GM18519 (cell line): ENCODE results near the gene LRBA.
"Not testable (repeated sequence)": the region's sequence is repeated elsewhere in the genome, so short reads cannot be mapped to it uniquely, and the experiment has no call there.

Experiments used
- ATAC-seq: cut with Tn5 transposase; IDR thresholded peaks from one replicate; pipeline ENCODE4 v1.9.1; 2021; ENCODE audit warnings: mild to moderate bottlenecking, moderate library complexity; ENCODE audit not compliant: unreplicated experiment, low FRiP score

LRBA gene

GRCh38 chr4:150540959-150541360, 474.1 kb downstream of the LRBA start:
- ATAC-seq, result no peak

DNA sequence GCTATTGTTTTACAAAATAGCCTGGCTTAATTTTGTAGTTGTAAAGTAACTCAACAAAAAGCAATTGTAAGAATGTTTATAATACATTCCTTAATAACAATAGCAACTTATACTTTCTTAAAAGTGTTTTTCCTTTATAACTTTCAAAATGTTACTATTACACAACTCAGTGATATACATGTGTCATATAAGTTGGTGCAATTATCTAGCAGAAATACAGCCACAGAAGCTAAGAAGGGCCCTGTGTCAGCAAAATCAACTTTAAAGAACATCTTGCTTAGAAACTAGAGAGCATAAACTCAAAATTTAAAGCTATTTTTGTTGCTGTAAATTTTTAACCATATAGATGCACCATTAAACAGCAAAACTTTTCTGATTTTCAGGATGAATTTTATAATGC, 474.5 kb downstream of the LRBA start:
- no peak for ATAC-seq

- not testable (repeated sequence) for ATAC-seq
Observed at GRCh38 chr4:150537911-150538310, 477.2 kb downstream of the LRBA start.

DNA sequence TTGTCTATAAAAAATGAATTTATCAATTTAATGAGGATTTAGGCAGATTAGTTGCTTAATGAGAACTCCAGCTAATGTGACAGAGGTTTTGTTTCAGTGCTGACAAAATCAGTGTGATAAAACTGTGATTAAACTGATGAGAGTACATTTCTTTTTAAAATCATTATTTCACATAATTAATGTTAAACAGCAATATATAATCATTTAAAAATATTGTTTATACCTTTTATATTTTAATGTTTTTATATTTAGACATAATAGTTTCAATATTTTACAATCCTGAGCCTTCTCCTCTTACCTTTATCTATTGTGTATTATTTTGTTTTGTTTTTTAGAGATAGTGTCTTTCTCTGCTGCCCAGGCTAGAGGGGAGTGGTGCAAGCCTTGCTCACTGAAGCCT, 480.3 kb downstream of the LRBA start:
- ATAC-seq, result no peak

DNA sequence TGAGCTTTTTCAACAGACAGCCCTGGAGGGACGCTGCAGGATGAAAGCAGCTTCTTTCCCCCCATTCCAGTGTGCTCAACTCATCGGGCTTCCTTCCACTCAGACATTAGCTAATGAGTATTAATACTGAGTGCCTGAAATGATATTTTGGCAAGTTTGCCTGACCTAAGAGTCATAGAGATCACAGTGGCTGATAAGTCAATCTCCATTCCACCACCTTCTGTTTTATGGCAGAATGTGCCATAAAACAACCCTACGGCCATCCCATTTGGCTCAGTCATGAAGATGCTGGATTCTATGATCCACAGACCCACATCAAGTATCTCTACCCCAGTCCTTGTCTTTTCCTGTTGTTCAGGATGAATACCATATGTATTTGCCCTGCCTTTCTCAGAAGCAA, 481.4 kb downstream of the LRBA start:
- ATAC-seq, result no peak

DNA sequence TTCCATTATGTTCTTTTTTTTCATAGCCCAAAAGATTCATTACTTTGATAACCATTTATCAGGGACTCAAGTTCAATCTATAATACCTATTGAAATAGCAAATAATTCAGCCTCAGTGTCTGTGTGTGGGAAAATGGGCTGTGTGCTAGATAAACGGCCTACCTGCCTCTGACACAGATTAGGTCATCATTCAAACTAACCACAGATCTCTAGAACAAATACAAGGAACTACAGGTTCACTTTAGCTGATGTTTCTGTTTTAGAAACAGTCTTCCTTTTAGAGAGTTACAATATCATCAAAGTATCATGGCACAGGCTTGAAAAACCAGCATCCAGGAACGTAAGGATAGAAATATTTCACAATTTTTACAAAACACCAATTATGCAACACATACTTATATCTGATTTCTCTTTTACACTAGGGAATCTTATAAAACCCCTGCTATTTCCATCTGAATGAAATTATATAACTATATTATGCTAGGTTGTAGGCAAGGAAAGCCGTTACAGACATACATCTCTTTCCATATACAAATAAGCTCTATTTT, 489.7 kb downstream of the LRBA start:
- ATAC-seq, result no peak

DNA sequence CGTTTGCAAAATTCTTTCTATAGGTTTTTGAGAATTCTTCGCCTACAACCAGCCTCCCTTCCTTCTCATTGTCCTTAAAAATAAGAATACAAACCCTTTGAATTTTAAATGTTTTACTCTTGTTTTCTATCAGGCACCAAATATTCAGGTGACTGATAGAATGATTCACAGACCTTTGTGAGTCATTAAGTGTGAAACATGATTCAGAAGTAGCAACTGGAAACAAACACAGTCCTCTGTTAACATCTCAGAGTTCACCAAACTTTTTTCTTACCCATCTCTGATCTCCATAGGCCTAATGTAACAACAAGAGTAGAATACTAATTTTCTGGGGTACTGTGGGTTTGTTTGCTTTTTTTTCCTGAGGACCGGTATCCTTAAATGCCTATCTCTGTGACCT, 496.5 kb downstream of the LRBA start:
- ATAC-seq, result no peak

- ATAC-seq, result no peak
Observed at GRCh38 chr4:150515135-150515534, 499.9 kb downstream of the LRBA start.

DNA sequence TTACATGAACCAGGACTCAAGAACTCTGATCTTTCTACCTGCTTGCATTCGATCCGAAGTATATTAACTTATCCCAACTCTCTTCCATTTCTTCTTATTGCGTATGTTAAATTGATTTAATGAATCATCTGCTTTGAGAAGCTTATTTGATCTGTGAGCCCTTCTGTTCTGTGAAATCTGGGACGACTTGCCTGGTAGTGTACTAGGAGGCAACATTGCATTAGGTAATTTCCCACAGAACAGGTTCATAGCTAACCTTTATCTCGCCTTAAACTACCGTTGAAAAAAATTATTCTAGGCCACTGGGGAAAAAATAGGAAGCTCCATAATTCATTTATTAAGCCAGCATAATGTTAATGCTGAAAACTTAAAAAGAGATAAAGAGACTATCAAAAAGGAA, 500.4 kb downstream of the LRBA start:
- ATAC-seq, result no peak

DNA sequence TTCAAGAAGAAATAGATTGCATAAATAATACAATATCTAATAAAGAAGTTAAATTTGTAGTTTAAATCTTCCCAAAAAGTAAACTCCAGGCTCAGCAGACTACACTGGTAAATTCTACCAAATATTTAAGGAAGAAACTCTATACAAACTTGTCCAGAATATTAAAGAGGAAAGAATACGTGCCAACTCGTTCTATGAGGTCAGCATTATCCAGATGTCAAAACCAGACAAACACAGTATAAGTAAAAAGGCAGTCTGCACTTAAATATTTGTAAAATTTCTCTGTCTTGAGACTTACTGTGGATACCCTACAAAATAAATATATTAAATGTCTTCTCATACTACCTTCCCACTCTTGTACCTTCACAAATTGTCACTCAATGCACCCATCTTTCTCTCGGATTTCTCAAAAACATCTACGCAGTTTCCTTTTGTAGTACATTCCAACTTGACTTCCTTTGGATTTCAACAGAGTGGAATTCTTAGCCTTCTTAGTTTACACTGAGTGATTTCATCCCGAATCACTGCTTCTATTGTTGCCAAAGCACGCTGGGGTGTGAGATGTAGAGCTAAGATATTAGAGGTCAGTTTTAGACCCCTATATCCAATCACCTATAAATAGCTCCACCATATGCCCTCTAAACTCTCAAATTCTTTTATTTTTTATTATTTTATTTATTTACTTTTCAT, 504.8 kb downstream of the LRBA start:
- no peak for ATAC-seq

GRCh38 chr4:150507656-150508055, 507.4 kb downstream of the LRBA start:
- not testable (repeated sequence) for ATAC-seq

DNA sequence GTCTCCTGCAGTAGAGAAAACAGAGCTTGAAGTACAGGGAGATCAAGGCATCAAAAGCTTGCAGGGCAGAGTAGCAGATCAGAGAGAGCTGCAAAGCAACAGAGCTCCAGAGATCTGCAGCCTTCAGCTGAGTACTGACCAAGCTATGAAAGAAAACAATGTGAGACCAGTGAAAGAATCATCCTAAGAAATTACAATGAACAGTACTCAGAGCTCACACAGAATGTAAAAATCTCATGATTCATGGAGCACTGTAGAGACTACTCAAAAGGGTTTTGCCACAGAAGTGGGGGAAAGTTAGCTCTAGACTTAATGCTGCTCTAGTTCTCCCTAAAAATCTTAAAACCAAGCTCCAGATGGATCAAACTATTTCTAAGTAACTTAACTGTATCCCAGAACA, 513.1 kb downstream of the LRBA start:
- no peak for ATAC-seq

DNA sequence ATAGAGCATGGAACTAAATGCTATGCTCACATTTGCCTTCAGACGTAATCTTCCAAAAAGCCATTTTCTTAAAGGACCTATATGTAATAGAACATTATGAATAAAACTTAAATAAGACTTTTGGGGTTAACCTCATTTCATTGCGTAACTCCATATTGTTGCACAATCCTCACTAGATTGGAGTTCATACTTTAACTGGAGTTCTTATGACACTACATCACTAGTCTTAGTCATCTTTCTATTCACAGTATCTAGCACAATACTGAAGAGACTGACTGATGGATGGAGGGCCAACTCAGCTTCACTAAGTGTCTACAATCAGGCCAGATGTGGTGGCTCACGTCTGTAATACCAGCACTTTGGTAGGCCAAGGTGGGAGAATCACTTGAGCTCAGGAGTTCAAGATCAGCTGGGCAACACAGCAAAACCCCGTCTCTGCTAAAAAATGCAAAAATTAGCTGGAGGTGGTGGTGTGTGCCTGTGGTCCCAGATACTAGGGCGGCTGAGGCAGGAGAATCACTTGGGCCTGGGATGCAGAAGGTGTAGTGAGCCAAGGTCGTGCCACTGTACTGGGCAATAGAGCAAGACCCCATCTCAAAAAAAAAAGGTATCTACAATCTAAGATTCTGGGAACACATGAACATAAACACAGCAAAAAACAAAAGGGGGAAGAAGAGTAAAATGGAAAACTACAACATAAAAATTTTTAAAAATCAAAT, 513.9 kb downstream of the LRBA start:
- ATAC-seq, result no peak

- ATAC-seq, result no peak
Observed at GRCh38 chr4:150497612-150498011, 517.5 kb downstream of the LRBA start.

DNA sequence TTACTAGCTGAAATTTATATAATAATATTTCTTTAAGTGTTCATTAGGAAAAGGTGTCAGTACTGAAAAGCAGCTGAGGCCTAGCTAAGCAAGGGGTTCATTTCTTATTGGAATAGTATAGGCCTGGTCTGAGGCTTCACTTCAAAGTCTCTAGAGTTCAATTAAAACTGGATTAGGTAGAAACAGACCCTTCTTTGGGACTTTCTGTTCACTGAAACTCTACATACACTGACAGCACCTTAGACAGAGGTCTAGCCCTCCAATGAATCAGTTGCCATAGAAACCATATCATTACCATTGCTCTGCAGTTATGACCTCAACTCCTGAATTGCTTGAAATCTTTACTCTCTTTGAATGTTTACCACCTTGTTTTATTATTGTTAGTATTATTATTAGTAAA, 519.5 kb downstream of the LRBA start:
- ATAC-seq, result no peak

DNA sequence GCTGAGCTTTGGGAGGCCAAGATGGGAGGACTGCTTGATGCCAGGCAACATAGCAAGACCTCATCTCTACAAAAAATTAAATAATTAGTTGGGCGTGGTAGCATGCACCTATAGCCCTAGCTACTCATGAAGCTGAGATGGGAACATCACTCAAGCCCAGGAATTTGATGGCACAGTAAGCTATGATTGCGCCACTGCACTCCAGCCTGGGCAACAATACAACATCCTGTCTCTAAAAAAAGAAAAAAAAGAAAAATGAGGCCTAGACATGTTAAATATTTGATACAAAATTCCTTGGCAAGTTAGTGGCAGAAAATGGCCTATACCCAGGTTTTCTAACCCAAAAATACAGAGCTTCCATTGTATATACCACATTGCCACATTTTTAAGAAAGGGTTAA, 521.2 kb downstream of the LRBA start:
- ATAC-seq, result no peak

DNA sequence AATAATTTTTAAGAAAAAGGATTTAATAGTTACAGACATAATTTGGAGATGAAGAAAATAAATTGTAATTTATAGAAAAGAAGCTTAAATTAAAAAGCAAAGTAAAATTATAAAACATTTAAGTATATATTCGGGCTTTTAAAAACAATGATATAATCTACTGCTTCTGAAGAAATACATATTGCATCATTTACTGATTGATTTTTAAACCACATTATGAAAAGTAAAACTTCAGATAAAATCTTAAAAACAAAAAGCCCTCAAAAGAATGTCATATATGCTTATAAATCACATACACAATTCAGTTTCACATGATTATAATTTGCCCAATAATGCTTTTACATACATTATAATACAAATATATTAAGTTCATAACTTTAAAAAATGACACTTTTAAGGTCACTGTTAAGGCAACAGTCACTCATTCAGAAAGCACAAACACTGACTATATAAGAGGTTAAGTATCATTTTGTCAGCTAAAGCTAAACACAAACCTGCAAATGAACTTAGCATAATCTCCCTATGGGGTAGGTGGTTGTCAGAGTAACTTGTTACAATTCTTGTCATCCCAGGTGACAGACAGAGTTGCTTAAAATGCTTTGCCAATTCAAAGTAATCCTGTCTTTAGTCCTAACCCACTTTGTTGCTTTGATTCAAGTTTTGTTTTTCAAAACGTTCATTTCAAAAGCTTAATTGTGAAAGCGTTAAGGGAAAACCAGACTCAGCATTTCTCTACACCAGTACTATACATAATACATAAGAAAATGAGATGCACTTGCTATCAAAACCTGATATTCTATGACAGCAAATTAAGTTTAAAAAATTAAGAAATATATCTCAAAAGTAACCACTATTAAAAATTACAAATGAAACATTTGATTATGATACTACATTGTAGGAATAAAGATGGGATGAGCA, 523.7 kb downstream of the LRBA start:
- ATAC-seq, result no peak

GRCh38 chr4:150482581-150482980, 532.5 kb downstream of the LRBA start:
- ATAC-seq, result no peak

GRCh38 chr4:150479657-150480056, 535.4 kb downstream of the LRBA start:
- ATAC-seq, result no peak

- no peak for ATAC-seq
Observed at GRCh38 chr4:150477869-150478268, 537.2 kb downstream of the LRBA start.

- ATAC-seq, result no peak
Observed at GRCh38 chr4:150476776-150477175, 538.3 kb downstream of the LRBA start.
